Measurements from ENCODE around the gene ALDH16A1. TPM values are rescaled to one million over a fixed set of nuclear protein-coding genes. Genes with fewer than 3 reads are reported as not detected.

The ALDH16A1 gene
- total and polyA plus RNA-seq, 2 of the 4 experiments (the other 2 are of a cell fraction): 10.4 to 12.9 TPM

DNA sequence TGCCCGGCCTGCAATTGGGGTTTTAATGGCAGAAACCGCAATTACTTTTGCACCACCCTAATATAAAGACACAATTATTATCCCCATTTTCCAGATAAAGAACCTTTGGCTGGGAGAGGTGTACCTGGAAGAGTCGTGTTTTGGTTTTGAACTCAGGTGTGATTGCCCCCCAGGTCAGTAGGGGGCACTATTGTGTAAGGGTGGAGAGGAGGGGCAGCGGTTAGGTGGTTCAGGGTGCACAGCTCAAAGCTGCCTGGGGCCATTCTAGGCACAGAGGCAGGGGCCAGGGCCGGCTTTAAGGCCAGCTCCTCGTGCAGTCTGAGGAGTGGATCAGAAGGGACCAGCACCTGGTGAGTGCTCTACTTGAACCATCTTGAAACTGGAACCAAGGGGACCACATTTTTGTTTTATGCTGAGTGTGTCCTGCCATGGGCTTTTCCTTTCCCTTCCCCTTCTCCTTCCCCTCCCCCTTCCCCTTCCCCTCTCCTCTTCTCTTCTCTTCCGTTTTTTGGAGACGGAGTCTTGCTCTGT lies 53.6 kb downstream of the ALDH16A1 start:
- H3K23ac ChIP-seq (ENCODE audit: low read depth, low read length): no peak overlapping the region
- no peak overlapping the region for H3K56ac ChIP-seq (ENCODE audit: extremely low read depth, insufficient read depth, low read length)
- H2BK120ac ChIP-seq (ENCODE audit: low read depth, low read length): no peak overlapping the region
- H3K4ac ChIP-seq (ENCODE audit: low read depth, low read length): no peak overlapping the region
- peaks cover 3% of the 10 kb centered on the region; the same call in 1 of the 2 replicates for H3K4me1 ChIP-seq (ENCODE audit: control insufficient read depth, insufficient read depth, low read length)
- H3K9me1 ChIP-seq (ENCODE audit: insufficient read depth, low read length): no peaks in the 10 kb centered on the region
- no peaks in the 10 kb centered on the region for H3K79me1 ChIP-seq (ENCODE audit: low read depth in 1 of 2, low read length in 2 of 2)
- H3K27me3 ChIP-seq (ENCODE audit: control insufficient read depth, insufficient read depth, low read length): no peaks in the 10 kb centered on the region
- in situ Hi-C loops (cut with MboI; ENCODE audit: low sequenced_read_pairs): no loop called here
- 35% methylated on average over 3 of the region's 8 CpGs; no CpG with 5 or more reads in 1 of the 2 experiments for WGBS, 2 experiments (ENCODE audit: extremely low coverage in 2 of 2, insufficient read length in 1 of 2)
- TF ChIP-seq SMC3 (IDR thresholded peaks at IDR 0.05; ENCODE audit: low read depth, low read length) (peak; percentile 49), BHLHE40 (IDR thresholded peaks at IDR 0.05; ENCODE audit: low read depth, low read length) (no peak), CEBPB (IDR thresholded peaks at IDR 0.05; ENCODE audit: low read depth, low read length) (0 out of 2 replicates have a peak, but pooled peaks have one; percentile 13), RAD21 (IDR thresholded peaks at IDR 0.05; ENCODE audit: low read length) (peak; percentile 78), MAFK (IDR thresholded peaks at IDR 0.05; ENCODE audit: low read depth, low read length) (no peak)
- TF ChIP-seq, protein P1, sequence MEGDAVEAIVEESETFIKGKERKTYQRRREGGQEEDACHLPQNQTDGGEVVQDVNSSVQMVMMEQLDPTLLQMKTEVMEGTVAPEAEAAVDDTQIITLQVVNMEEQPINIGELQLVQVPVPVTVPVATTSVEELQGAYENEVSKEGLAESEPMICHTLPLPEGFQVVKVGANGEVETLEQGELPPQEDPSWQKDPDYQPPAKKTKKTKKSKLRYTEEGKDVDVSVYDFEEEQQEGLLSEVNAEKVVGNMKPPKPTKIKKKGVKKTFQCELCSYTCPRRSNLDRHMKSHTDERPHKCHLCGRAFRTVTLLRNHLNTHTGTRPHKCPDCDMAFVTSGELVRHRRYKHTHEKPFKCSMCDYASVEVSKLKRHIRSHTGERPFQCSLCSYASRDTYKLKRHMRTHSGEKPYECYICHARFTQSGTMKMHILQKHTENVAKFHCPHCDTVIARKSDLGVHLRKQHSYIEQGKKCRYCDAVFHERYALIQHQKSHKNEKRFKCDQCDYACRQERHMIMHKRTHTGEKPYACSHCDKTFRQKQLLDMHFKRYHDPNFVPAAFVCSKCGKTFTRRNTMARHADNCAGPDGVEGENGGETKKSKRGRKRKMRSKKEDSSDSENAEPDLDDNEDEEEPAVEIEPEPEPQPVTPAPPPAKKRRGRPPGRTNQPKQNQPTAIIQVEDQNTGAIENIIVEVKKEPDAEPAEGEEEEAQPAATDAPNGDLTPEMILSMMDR (conservative IDR thresholded peaks at IDR 0.05; ENCODE audit: low read depth, low read length): peak; percentile 64
- dilution Hi-C loops (cut with HindIII; ENCODE audit: low sequenced_read_pairs, unreplicated experiment): no loop called here
- no peak overlapping the region for H4K8ac ChIP-seq (ENCODE audit: low read depth in 2 of 2, low read length in 2 of 2)
- ATAC-seq (ENCODE audit: low read depth) (peak; percentile 31; the same call in 1 of the 2 replicates), DNase-seq (no peak)
- H2BK20ac ChIP-seq (ENCODE audit: low read depth, low read length): no peak overlapping the region
- H4K5ac ChIP-seq (ENCODE audit: low read depth, low read length): no peak overlapping the region
- intact Hi-C loops (cut with micrococcal nuclease): no loop called here
- BruUV-seq (replicated peaks): no TSS peak
- no peak overlapping the region for H3K9ac ChIP-seq (ENCODE audit: low read depth, low read length)
- H3K14ac ChIP-seq (replicated peaks; ENCODE audit: low read depth, low read length): no peak overlapping the region
- H2BK15ac ChIP-seq (ENCODE audit: low read depth, low read length): no peak overlapping the region
- H2AK9ac ChIP-seq (replicated peaks; ENCODE audit: low read depth, low read length, poor library complexity): peak overlapping the region; percentile 88
- H3K4me3 ChIP-seq (ENCODE audit: insufficient read depth, low read depth, low read length): no peak overlapping the region
- H2BK5ac ChIP-seq (ENCODE audit: low read depth, low read length, poor library complexity, severe bottlenecking): no peak overlapping the region
- H3K27ac ChIP-seq (ENCODE audit: insufficient read depth, low read length): no peak overlapping the region
- H3K36me3 ChIP-seq (ENCODE audit: control insufficient read depth, insufficient read depth, low read length): no peaks in the 10 kb centered on the region
- no peaks in the 10 kb centered on the region for H3K9me3 ChIP-seq (ENCODE audit: control insufficient read depth, insufficient read depth, low read length)
- ChIA-PET POLR2A (ENCODE audit: unreplicated experiment) (no interaction called here), CTCF (interaction anchor here (0.6 kb wide), 1 partner anchor 40 kb away, joined by 4 read pairs; no protein-coding TSS in a partner anchor)
- H4K91ac ChIP-seq (ENCODE audit: insufficient read depth, low read depth, low read length): no peak overlapping the region
- H4K20me1 ChIP-seq (ENCODE audit: insufficient read depth, low read length): no peaks in the 10 kb centered on the region
- no peak overlapping the region for H3K4me2 ChIP-seq (ENCODE audit: low read depth, low read length)
- no peak overlapping the region for H2AK5ac ChIP-seq (ENCODE audit: low read depth, low read length)
- peak overlapping the region; percentile 3 for H2AFZ ChIP-seq (replicated peaks; ENCODE audit: low read length, poor library complexity)
- H3K18ac ChIP-seq (ENCODE audit: low read depth, low read length): no peak overlapping the region

All from IMR-90 (cell line).